GM12875 (cell line): ENCODE data around the gene NCOA1.
"Not testable (repeated sequence)": the region's sequence is repeated elsewhere in the genome, so short reads cannot be mapped to it uniquely, and the experiment has no call there.

ENCODE experiments used
- H3K4me3 ChIP-seq: one replicate; pipeline ENCODE4 v1.5.1; 2011; ENCODE audit warnings: low read depth, low read length, control low read depth
- CTCF ChIP-seq: IDR thresholded peaks from 2 replicates; pipeline ENCODE4 v1.5.1; 2011; ENCODE audit warnings: low read depth, mild to moderate bottlenecking, control low read depth, inconsistent platforms, low read length, moderate library complexity, borderline replicate concordance; ENCODE audit not compliant: insufficient read depth

Gene NCOA1

GRCh38 chr2:24456599-24457556 lies 34.2 kb upstream of the NCOA1 start:
- H3K4me3 ChIP-seq = no peak overlapping the region
- TF ChIP-seq CTCF = no peak

GRCh38 chr2:24457696-24458386 lies 33.2 kb upstream of the NCOA1 start:
- no peak overlapping the region for H3K4me3 ChIP-seq
- TF ChIP-seq CTCF = no peak

DNA sequence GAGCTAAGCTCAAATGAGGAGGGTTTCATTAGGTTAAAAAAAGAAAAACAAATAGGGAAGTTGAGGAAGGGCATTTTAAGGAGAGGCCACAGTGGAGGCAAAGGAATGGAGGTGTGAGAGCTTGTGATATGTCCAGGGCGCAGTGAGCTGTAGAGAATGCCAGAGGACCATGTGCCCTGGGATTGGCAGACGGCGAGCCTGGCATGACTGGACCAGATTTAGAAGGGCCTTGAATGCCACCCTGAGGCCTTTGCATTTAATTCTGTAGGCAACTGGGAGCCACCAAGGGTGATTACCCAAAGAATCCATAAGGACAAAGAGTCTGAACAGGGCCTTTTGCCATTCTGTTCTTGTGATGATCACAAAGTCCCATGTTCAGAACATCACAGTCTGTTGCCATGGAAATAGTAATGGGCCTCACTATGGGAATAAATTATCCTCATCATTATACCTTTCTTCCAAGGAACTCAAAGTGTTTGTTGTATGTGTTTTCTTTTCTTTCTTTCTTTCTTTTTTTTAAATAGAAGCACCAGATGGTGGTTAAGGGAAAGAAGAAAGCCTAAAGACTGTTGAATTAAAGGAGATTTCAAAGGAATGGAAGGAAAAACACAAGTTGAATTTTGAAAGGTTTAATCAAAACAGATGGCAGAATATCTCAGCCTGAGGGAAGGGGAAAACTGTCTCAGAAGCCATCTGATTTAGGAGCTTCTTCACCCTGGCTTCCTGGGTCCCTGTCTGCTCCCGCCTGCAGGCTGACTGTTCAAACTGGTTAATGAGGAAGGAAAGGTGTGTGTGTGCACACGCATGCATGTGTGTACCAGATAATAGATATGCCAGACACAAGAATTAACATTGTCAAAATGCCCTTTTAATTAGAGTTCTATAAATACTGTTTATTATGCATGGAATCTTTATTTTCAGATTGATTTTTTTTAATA lies 31.6 kb upstream of the NCOA1 start:
- no peak overlapping the region for H3K4me3 ChIP-seq
- no peak for TF ChIP-seq CTCF

DNA sequence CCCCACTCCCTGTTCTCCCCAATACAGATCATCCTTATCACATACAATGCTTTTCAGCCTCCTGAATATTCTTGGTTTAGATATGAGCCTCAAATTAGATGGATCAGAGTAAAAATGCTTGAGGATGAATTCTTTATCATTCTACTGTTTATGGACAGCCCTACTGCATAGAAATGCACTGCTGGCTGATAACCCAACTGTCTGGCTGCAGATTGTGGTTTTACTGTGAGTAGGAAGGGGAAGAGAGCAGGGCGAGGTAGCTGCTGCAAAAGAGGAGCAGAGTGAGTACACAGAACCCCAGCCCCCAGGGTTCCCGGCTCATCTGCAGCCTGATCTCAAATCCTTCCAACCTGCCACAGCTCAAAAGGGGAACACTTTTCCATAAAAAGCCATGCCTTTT lies 29.4 kb upstream of the NCOA1 start:
- no peak for TF ChIP-seq CTCF
- H3K4me3 ChIP-seq = no peak overlapping the region

- no peak overlapping the region for H3K4me3 ChIP-seq
- no peak for TF ChIP-seq CTCF
Measured at GRCh38 chr2:24463271-24463670, 27.8 kb upstream of the NCOA1 start.

DNA sequence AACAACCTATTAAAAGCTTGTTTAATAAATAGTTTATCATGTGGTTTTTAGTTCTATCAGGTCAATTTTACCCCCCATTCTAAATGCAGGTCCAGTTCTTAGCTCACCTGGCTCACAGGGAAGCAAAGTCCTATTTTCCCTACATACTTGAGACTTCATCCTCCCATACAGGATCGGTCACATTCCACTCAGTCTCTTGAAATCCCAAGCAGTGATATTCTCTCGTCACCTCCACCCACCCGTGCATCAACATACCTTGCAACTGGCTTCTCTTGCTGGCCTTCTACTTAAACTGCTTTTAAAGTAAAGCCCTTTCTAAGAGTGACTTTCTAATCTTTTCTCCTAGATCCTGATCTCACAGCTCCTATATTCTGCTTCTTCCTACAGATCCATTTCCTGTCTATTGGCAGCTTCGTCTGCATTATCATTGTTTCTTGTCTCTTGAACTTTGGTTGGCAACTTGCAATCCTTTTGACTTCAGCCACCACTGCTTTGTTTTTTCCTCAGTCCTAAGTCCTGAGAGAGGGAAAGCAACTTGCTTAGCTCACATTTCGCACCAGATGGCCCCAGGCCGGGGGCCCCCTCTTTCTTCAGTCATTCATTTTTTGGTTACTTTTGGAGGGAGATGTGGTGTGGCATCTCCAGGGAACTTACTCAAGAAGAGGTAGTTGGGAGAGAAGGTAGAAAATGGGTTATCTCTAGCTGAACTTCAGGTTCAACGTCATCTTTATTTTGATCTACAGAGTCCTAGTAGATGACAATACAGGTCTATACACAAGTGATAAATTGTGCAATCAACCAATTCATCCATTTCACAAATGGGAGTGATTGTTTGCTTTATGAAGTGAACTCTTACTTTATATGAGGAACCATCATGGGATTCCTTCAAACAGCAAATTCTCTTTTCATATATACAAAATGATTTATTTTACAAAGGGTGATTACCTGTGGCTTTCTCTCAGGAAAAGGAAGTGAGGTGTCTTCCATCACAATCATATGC lies 23.9 kb upstream of the NCOA1 start:
- TF ChIP-seq CTCF = no peak

DNA sequence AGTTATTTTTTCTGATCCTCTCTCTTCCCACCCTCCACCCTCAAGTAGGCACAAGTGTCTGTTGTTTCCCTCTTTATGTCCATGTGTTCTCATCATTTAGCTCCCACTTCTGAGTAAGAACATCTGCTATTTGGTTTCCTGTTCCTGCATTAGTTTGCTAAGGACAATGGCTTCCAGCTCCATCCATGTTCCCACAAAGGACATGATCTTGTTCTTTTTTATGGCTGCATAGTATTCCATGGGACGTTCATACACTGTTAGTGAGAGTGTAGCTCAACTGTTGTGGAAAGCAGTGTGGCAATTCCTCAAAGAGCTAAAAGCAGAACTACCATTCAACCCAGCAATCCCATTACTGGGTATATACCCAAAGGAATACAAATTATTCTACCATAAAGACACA lies 22.6 kb upstream of the NCOA1 start:
- not testable (repeated sequence) for H3K4me3 ChIP-seq

More for the DNA sequence above, 23.9 kb upstream of the NCOA1 start:
- no peak overlapping the region for H3K4me3 ChIP-seq
